Fibroblast of the aortic adventitia (primary cell): ENCODE measurements around the gene PGAM1. TPM values are rescaled to one million over a fixed set of nuclear protein-coding genes. Genes with fewer than 3 reads are reported as not detected.
A peak's percentile ranks its signal among the peaks of the same experiment; 100 is the strongest.
"Not testable (repeated sequence)": the region's sequence is repeated elsewhere in the genome, so short reads cannot be mapped to it uniquely, and the experiment has no call there.

Experiments used
- DNase-seq: peaks from one replicate; pipeline ENCODE4 v3.0.0-alpha.2; 2010; ENCODE audit warnings: low read depth
- H3K4me3 ChIP-seq: 2 replicates; pipeline ENCODE4 v1.5.1; 2011; ENCODE audit warnings: low read depth, mild to moderate bottlenecking, control low read depth, low read length, moderate library complexity
- CTCF ChIP-seq: IDR thresholded peaks from 2 replicates; pipeline ENCODE4 v1.5.1; 2011; ENCODE audit warnings: mild to moderate bottlenecking, low read length, control low read depth, inconsistent platforms; ENCODE audit not compliant: insufficient read depth
- total RNA-seq: library from RNA; depleted of rRNA; stranded (reverse); fragments of >200 nt; gene quantifications from 2 replicates; pipeline ENCODE4 v1.2.3, GENCODE V29; 2012; ENCODE audit warnings: low replicate concordance

PGAM1 gene
- total RNA-seq, 1 donor, result 362 TPM

GRCh38 chr10:97462309-97462708 lies 36.3 kb downstream of the PGAM1 start:
- TF ChIP-seq CTCF, result no peak
- H3K4me3 ChIP-seq, result no peak overlapping the region
- DNase-seq, result no peak

GRCh38 chr10:97463363-97464132 lies 37.6 kb downstream of the PGAM1 start:
- H3K4me3 ChIP-seq, result no peak overlapping the region
- peak; percentile 72 for DNase-seq
- TF ChIP-seq CTCF, result peak; percentile 88

- no peak for TF ChIP-seq CTCF
- no peak for DNase-seq
- no peak overlapping the region for H3K4me3 ChIP-seq
These were observed 38.2 kb downstream of the PGAM1 start for GRCh38 chr10:97464226-97464625.

- DNase-seq, result no peak
- no peak for TF ChIP-seq CTCF
- no peak overlapping the region for H3K4me3 ChIP-seq
These were observed 40.0 kb downstream of the PGAM1 start for GRCh38 chr10:97465982-97466381.

GRCh38 chr10:97466755-97467154 lies 40.8 kb downstream of the PGAM1 start:
- H3K4me3 ChIP-seq, result no peak overlapping the region
- peak; percentile 35 for DNase-seq
- TF ChIP-seq CTCF, result no peak

- no peak overlapping the region for H3K4me3 ChIP-seq
- TF ChIP-seq CTCF, result no peak
- no peak for DNase-seq
These were observed 42.2 kb downstream of the PGAM1 start for GRCh38 chr10:97468162-97468561.

GRCh38 chr10:97468781-97469180 lies 42.8 kb downstream of the PGAM1 start:
- DNase-seq, H3K4me3 ChIP-seq: not testable (repeated sequence)
